ENCODE measurements around the gene TNNI3K. TPM values are rescaled to one million over a fixed set of nuclear protein-coding genes. Genes with fewer than 3 reads are reported as not detected.

The TNNI3K gene
- polyA plus RNA-seq, 1 of the 3 experiments (the other 2 are of a cell fraction), result 0.31 TPM

DNA sequence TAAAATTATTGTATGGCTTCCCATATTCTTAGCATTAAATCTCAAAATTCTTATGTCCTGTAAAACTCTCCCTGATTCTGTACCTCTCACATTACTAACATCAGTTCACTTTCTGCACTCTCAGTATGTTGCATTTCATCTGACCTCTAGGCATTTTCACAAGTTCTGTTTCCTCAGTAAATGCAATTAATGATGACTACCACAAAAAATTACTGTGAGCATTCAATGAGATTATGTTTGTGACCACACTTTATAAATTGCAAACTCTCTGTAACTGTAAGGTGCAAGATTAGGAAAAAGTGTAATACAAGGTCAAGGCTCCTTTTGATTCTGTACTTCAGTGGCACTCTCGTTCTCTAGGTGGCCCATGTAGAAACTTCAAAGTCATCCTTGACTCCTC is 216.8 kb downstream of the TNNI3K start:
- no peaks in the 10 kb centered on the region for H3K27me3 ChIP-seq (ENCODE audit: insufficient read depth)
- H3K4me1 ChIP-seq (ENCODE audit: control insufficient read depth in 1 of 2, insufficient read depth in 2 of 2, low read depth in 1 of 2, low read length in 1 of 2), result no peaks in the 10 kb centered on the region
- ChIA-PET POLR2A (no interaction called here), CTCF (no interaction called here)
- H3K36me3 ChIP-seq (replicated peaks in 1 of 2; ENCODE audit: control insufficient read depth in 1 of 2, insufficient read depth in 2 of 2, low read length in 1 of 2), result no peaks in the 10 kb centered on the region
- H3K4me3 ChIP-seq (ENCODE audit: low read depth in 2 of 2, low read length in 1 of 2), result no peak overlapping the region
- 12% methylated on average over 1 of the region's 1 CpG for WGBS (ENCODE audit: low lambda C conversion rate)
- no peaks in the 10 kb centered on the region for H3K9me2 ChIP-seq
- TF ChIP-seq, protein P1, sequence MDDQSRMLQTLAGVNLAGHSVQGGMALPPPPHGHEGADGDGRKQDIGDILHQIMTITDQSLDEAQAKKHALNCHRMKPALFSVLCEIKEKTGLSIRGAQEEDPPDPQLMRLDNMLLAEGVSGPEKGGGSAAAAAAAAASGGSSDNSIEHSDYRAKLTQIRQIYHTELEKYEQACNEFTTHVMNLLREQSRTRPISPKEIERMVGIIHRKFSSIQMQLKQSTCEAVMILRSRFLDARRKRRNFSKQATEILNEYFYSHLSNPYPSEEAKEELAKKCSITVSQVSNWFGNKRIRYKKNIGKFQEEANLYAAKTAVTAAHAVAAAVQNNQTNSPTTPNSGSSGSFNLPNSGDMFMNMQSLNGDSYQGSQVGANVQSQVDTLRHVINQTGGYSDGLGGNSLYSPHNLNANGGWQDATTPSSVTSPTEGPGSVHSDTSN (IDR thresholded peaks at IDR 0.05), result no peak
- no peak for TF ChIP-seq RAD21 (IDR thresholded peaks at IDR 0.05; ENCODE audit: low read length)
- TF ChIP-seq TAF1 (IDR thresholded peaks at IDR 0.05; ENCODE audit: borderline replicate concordance, low read depth, low read length), result no peak
- no peak for TF ChIP-seq RCOR1 (IDR thresholded peaks at IDR 0.05; ENCODE audit: low read length)
- no peak for TF ChIP-seq TEAD4 (IDR thresholded peaks at IDR 0.05; ENCODE audit: borderline replicate concordance, insufficient read depth)
- no peak for TF ChIP-seq GATA2 (CRISPR knock-in tag; IDR thresholded peaks at IDR 0.05)
- no peak for TF ChIP-seq TCF12 (IDR thresholded peaks at IDR 0.05)
- TF ChIP-seq EP300 (IDR thresholded peaks at IDR 0.05; ENCODE audit: borderline replicate concordance in 1 of 2, low read depth in 1 of 2, low read length in 1 of 2), result no peak
- TF ChIP-seq EZH2phosphoT487 (IDR thresholded peaks at IDR 0.05; ENCODE audit: borderline replicate concordance, low read depth), result no peak
- no peak for TF ChIP-seq SIN3A (IDR thresholded peaks at IDR 0.05; ENCODE audit: borderline replicate concordance, low read depth, low read length)
- no peak for TF ChIP-seq RFX5 (IDR thresholded peaks at IDR 0.05; ENCODE audit: low read length)
- no peak for TF ChIP-seq MEF2A (IDR thresholded peaks at IDR 0.05; ENCODE audit: borderline replicate concordance, low read depth)
- no peak for TF ChIP-seq POLR2AphosphoS5 (IDR thresholded peaks at IDR 0.05; ENCODE audit: low read depth, low read length)
- TF ChIP-seq, protein P2, sequence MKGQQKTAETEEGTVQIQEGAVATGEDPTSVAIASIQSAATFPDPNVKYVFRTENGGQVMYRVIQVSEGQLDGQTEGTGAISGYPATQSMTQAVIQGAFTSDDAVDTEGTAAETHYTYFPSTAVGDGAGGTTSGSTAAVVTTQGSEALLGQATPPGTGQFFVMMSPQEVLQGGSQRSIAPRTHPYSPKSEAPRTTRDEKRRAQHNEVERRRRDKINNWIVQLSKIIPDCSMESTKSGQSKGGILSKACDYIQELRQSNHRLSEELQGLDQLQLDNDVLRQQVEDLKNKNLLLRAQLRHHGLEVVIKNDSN (IDR thresholded peaks at IDR 0.05; ENCODE audit: borderline replicate concordance, low read depth), result no peak
- no peak for TF ChIP-seq JUND (IDR thresholded peaks at IDR 0.05)
- TF ChIP-seq, protein P3, sequence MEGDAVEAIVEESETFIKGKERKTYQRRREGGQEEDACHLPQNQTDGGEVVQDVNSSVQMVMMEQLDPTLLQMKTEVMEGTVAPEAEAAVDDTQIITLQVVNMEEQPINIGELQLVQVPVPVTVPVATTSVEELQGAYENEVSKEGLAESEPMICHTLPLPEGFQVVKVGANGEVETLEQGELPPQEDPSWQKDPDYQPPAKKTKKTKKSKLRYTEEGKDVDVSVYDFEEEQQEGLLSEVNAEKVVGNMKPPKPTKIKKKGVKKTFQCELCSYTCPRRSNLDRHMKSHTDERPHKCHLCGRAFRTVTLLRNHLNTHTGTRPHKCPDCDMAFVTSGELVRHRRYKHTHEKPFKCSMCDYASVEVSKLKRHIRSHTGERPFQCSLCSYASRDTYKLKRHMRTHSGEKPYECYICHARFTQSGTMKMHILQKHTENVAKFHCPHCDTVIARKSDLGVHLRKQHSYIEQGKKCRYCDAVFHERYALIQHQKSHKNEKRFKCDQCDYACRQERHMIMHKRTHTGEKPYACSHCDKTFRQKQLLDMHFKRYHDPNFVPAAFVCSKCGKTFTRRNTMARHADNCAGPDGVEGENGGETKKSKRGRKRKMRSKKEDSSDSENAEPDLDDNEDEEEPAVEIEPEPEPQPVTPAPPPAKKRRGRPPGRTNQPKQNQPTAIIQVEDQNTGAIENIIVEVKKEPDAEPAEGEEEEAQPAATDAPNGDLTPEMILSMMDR (IDR thresholded peaks at IDR 0.05), result no peak
- TF ChIP-seq, protein P4, sequence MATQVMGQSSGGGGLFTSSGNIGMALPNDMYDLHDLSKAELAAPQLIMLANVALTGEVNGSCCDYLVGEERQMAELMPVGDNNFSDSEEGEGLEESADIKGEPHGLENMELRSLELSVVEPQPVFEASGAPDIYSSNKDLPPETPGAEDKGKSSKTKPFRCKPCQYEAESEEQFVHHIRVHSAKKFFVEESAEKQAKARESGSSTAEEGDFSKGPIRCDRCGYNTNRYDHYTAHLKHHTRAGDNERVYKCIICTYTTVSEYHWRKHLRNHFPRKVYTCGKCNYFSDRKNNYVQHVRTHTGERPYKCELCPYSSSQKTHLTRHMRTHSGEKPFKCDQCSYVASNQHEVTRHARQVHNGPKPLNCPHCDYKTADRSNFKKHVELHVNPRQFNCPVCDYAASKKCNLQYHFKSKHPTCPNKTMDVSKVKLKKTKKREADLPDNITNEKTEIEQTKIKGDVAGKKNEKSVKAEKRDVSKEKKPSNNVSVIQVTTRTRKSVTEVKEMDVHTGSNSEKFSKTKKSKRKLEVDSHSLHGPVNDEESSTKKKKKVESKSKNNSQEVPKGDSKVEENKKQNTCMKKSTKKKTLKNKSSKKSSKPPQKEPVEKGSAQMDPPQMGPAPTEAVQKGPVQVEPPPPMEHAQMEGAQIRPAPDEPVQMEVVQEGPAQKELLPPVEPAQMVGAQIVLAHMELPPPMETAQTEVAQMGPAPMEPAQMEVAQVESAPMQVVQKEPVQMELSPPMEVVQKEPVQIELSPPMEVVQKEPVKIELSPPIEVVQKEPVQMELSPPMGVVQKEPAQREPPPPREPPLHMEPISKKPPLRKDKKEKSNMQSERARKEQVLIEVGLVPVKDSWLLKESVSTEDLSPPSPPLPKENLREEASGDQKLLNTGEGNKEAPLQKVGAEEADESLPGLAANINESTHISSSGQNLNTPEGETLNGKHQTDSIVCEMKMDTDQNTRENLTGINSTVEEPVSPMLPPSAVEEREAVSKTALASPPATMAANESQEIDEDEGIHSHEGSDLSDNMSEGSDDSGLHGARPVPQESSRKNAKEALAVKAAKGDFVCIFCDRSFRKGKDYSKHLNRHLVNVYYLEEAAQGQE (IDR thresholded peaks at IDR 0.05; ENCODE audit: low read depth, low read length), result no peak
- no peak for TF ChIP-seq NFIC (IDR thresholded peaks at IDR 0.05; ENCODE audit: borderline replicate concordance)
- no peak for TF ChIP-seq FOXJ3 (CRISPR knock-in tag; IDR thresholded peaks at IDR 0.05)
- TF ChIP-seq RXRA (IDR thresholded peaks at IDR 0.05; ENCODE audit: borderline replicate concordance, low read depth), result no peak
- no peaks in the 10 kb centered on the region for H4K20me1 ChIP-seq (ENCODE audit: insufficient read depth)
- H3K4me2 ChIP-seq, result no peak overlapping the region
- H3K9ac ChIP-seq, result no peak overlapping the region
- DNase-seq, result no peak
- no peak overlapping the region for H3K27ac ChIP-seq (ENCODE audit: low read depth in 2 of 2, low read length in 1 of 2)
- H2AFZ ChIP-seq (ENCODE audit: low read depth), result no peak overlapping the region
- H3K79me2 ChIP-seq (ENCODE audit: insufficient read depth), result no peaks in the 10 kb centered on the region
- H3F3A ChIP-seq (replicated peaks; ENCODE audit: insufficient read depth), result no peaks in the 10 kb centered on the region
- H3K9me3 ChIP-seq, result no peaks in the 10 kb centered on the region

Measured in SK-N-SH (cell line).